AG09319 (cell line): ENCODE data around the gene TMEM129.
A peak's percentile ranks its signal among the peaks of the same experiment; 100 is the strongest.

Experiments
- DNase-seq: peaks from one replicate; pipeline ENCODE4 v3.0.0-alpha.2; 2010; ENCODE audit warnings: low read depth; ENCODE audit errors: extremely low read depth
- CTCF ChIP-seq: IDR thresholded peaks from 2 replicates; pipeline ENCODE4 v1.5.1; 2011; ENCODE audit warnings: low read depth, mild to moderate bottlenecking, inconsistent platforms, low read length, moderate library complexity

The TMEM129 gene

GRCh38 chr4:1748465-1748995 is 27.4 kb upstream of the TMEM129 start:
- peak; percentile 76 for TF ChIP-seq CTCF
- no peak for DNase-seq

- TF ChIP-seq CTCF, result no peak
- no peak for DNase-seq
These were observed 26.5 kb upstream of the TMEM129 start for GRCh38 chr4:1747603-1747967.

GRCh38 chr4:1746919-1747602 is 25.9 kb upstream of the TMEM129 start:
- TF ChIP-seq CTCF, result no peak
- DNase-seq, result no peak

GRCh38 chr4:1746265-1746691 is 25.2 kb upstream of the TMEM129 start:
- no peak for DNase-seq
- peak; percentile 77 for TF ChIP-seq CTCF

GRCh38 chr4:1745697-1746096 is 24.6 kb upstream of the TMEM129 start:
- TF ChIP-seq CTCF, result no peak
- DNase-seq, result no peak

- DNase-seq, result no peak
- TF ChIP-seq CTCF, result no peak
These were observed 24.0 kb upstream of the TMEM129 start for GRCh38 chr4:1745165-1745564.

GRCh38 chr4:1744552-1744951 is 23.4 kb upstream of the TMEM129 start:
- no peak for TF ChIP-seq CTCF

More at GRCh38 chr4:1744552-1744951, 23.4 kb upstream of the TMEM129 start:
- no peak for DNase-seq
